ENCODE measurements around the gene LARGE2.
A peak's percentile ranks its signal among the peaks of the same experiment; 100 is the strongest.

LARGE2 gene

GRCh38 chr11:45917286-45917622 lies 5.2 kb upstream of the LARGE2 start:
- no peak for DNase-seq (ENCODE audit: low spot score)

DNA sequence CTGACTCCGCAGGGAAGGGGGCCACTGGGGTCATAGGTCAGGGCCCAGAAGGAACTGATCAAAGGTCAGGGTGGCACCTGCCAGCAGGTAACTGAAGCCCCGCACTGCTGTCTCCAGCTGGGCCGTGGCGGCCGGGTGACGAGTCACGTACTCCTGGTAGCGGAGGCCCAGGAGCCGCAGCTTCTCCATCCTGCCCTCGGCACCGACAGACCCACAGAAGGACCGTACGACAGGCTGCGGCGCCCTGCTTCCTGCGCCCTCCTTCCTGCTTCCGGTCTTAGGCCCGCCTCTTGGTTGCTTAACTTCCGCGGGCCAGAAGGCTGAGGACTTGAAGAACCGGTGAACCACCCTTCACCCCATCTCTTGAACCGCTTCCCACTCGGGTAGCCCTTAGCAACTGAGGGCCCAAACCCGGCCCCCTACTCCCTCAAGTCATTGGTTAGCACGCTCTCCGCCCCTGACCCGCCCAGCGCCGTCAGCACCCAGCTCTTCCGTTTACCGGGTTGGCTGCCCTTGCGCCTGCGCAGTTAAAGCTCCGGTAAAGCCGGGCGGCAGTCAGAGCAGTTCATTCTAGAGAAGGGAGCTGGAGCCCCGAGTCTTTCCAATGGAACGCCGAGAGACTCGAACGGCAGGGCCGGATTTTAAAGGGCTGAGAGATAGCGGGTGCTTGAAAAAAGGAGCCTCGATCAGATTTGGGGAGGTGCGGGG lies 4.7 kb upstream of the LARGE2 start, which contains the start of gene PEX16:
TSS of gene PEX16 (minus strand) at position 255 of the 708 bp plus-strand sequence. CDS start at position 189, 66 bp downstream.
- DNase-seq (ENCODE audit: low spot score) = peak; percentile 96

DNA sequence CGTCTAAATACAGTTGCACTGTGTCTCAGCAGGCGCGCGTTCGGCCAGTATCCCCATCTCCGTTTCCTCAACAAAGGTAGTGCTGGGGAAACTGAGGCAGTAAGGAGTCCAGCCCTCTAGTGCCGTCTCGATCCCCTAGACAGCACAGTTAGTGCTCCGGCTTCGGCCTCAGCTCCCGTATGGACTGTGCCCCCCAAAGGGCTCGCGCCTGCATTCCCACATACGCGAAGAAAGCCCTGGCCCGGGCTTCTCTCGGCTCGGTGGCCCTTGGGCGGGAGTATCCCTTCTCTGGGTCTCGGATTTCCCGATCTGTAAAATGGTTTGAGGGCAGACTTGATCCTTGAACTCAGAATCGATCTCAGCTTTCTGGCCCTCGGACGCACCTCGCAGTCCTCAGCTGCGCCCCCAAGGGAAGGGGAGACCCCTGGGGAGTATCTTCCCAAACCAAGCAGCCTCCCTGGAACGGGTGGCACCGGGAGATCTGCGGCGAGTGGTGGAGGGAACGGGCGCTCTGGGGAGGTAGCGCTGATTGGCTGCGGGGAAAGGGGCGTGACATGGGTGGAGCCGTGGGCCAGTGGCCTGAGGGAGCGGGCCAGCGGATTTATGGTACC lies 4.0 kb upstream of the LARGE2 start:
- DNase-seq (ENCODE audit: low spot score) = peak; percentile 62

DNA sequence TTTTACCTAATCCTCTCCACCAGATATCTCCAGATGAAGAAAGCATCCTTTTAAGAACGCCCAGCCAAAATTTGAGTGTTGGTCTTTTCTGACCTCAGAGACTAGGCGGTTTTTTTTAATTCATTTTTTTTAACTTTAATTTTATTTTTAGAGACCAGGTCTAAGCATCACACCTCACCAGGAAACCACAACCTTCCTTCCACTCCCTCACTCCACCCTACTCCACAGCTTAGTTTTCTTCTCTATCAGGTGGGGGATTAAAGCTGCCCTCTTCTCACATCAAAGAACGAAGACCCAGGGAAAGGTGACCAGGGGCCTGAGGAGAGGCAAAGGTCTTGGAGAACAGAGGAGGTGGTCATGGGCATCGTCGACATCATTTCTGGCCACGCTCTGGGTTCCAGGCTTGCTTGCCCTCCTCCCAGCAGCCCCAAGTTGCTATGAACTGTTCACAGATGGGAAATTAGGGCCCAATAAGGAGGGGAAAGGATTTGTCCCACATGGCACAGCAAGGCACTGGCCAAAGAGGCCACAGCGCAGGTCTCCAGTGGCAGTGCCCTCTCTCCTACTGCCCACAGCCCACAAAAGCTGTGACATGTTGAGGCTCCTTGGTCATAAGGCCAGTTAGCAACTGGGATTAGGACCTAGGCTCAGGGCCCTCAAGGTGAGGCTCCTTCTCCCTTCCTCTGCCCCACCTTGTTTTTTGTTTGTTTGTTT lies 3.3 kb upstream of the LARGE2 start:
- DNase-seq (ENCODE audit: low spot score) = no peak

DNA sequence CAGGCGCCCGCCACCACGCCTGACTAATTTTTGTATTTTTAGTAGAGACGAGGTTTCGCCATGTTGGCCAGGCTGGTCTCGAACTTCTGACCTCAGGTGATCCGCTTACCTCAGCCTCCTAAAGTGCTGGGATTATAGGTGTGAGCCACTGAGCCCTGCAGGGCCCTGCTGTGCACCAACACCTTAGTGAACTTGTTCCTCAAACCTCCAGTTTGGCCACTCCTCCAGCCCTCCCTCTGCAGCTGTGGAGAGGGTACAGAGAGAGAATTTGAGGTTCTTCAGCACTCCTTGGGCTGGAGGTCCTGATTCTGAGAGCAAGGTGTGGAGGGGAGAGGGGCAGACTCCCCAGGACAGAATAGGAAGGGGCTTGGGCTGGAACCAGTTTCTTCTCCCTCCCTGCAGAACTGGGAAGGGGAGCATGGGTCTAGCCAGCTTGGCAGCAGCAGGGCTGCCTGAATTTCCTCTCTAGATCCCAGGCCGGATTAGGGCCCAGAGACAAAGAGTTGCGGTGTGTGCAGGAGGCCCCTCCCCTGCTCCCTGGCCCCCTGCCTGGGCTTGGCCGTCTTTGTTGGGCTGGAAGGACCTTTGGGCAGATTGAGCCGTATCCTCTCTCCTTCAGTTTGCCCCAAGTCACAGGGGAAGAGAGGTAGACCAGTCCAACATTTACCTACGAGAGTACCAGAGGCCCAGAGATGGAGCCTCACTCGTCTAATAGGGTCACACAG lies 2.5 kb upstream of the LARGE2 start:
- DNase-seq (ENCODE audit: low spot score) = no peak

- DNase-seq (ENCODE audit: low spot score) = no peak
Observed at GRCh38 chr11:45920531-45921477, 1.7 kb upstream of the LARGE2 start.

GRCh38 chr11:45921561-45922424 lies 663 bp upstream of the LARGE2 start:
- DNase-seq (ENCODE audit: low spot score) = no peak

- DNase-seq (ENCODE audit: low spot score) = no peak
Observed at GRCh38 chr11:45924036-45924915, 1.8 kb downstream of the LARGE2 start.

- no peak for DNase-seq (ENCODE audit: low spot score)
Observed at GRCh38 chr11:45924927-45925326, 2.5 kb downstream of the LARGE2 start.

GRCh38 chr11:45925550-45925949 lies 3.1 kb downstream of the LARGE2 start:
- no peak for DNase-seq (ENCODE audit: low spot score)

DNA sequence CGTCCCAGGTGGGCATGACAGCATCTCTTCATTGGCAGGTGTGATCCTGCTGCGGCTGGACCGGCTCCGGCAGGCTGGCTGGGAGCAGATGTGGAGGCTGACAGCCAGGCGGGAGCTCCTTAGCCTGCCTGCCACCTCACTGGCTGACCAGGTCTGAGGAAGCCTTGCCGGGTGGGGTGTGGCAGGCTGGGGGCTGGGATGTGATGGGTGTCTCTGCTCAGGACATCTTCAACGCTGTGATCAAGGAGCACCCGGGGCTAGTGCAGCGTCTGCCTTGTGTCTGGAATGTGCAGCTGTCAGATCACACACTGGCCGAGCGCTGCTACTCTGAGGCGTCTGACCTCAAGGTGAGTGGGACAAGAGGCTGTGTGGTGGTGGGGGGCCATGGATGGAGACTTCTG lies 3.5 kb downstream of the LARGE2 start:
- DNase-seq (ENCODE audit: low spot score) = no peak

GRCh38 chr11:45926536-45927331 lies 4.3 kb downstream of the LARGE2 start:
- no peak for DNase-seq (ENCODE audit: low spot score)

DNA sequence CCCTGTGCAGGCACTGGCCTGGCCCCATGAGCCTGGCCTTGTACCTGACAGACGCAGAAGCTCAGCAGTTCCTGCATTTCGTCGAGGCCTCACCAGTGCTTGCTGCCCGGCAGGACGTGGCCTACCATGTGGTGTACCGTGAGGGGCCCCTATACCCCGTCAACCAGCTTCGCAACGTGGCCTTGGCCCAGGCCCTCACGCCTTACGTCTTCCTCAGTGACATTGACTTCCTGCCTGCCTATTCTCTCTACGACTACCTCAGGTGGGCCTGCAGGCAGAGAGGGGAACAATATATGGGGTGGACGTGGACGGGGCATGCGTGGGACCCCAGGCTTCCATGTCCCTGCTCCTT lies 4.9 kb downstream of the LARGE2 start:
- DNase-seq (ENCODE audit: low spot score) = no peak

GRCh38 chr11:45927684-45928413 lies 5.4 kb downstream of the LARGE2 start:
- DNase-seq (ENCODE audit: low spot score) = no peak

DNA sequence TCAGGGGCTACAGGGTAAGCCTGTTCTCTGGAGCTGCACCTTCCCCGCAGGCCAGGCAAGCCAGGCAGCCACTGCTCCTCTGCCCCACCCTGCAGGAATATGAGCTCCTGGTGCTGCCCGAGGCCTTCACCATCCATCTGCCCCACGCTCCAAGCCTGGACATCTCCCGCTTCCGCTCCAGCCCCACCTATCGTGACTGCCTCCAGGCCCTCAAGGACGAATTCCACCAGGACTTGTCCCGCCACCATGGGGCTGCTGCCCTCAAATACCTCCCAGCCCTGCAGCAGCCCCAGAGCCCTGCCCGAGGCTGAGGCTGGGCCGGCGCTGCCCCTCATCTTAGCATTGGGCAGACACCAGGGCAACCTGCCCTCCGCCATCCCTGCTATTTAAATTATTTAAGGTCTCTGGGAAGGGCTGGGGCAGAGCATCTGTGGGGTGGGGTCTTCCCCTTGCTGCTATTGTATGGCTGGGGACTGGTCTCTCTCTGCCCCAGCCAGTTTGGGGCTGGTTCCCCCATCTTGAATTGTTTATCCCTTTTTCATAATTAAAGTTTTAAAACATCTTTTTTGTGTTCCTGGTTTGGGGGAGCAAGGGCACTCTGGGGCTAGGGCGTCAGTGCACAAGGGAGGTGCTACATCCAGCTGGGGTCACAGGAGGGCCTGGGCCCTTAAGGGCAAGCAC lies 6.2 kb downstream of the LARGE2 start:
- no peak for DNase-seq (ENCODE audit: low spot score)

DNA sequence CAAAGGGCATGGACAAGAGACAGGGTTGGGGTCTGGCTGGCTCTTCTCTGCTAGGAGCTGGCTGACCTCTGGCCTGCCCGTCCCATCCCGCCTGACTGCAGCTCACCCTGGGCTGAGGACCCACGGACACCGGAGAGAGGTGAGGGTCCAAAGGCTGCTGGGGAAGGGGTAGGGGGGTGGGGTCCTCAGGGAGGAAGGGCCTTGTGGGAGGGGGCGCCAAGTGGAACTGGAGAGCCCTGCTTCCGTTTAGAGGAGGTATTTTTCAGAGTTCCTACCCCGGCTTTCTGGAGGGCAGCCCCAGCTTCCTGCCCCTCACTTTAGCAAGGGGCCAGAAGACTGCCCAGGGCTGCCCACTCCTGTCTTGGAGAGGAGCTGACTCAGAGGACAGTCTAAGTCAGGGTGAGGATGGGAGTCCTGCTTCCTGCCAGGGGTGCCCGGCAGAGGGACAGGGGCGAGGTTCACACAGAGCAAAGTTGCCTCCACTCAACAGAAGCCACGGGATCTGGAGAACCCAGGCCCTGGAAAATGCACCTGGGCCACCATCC lies 7.1 kb downstream of the LARGE2 start:
- DNase-seq (ENCODE audit: low spot score) = no peak

Data from hematopoietic multipotent progenitor cell treated with erythropoietin and hydrocortisone succinate and interleukin-3 and kit ligand, for 15 days (in vitro differentiated cells).